ENCODE measurements around the gene SRP68.

SRP68 gene

DNA sequence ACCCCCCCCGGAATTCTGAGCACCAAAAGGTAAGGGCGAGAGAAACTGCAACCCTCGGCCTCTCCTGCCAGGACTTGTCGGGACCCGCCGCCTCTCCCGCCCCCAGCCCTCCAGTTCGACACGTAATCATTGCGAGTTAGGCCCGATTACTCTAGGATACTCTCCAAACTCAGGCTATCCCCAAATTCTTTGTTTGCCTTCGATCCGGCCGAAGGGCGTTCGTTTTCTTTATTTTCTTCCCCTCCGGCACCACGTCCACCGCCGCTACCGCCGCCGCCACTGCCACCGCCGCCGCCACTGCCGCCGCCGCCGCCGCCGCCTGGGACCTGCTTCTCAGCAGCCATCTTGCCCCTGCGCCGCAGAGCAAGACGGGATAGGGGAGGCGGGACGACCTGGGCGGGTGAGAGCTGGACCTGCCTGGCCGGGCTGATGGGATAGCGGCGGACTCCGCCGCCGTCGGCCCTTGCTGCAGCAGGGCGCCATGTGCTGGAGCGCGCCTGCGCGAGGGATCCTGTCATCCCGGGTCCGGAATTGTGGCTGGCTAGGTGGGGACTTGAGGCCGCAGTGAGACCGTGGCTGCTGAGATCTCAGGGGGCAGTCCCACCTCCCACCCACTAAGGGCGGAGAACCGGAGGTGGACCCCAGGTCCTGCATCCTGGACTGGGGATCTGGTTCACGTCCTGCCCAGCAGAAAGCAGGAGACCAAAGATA, at the start of gene SRP68:
Gene SRP68, minus strand, starts transcription at position 370 of the 711 bp plus-strand sequence. Its CDS starts 26 bp downstream, at position 344.
- peak; percentile 72 to 74 for DNase-seq

- no peak for DNase-seq
Measured at GRCh38 chr17:76121932-76122430, 49.7 kb upstream of the SRP68 start.

DNA sequence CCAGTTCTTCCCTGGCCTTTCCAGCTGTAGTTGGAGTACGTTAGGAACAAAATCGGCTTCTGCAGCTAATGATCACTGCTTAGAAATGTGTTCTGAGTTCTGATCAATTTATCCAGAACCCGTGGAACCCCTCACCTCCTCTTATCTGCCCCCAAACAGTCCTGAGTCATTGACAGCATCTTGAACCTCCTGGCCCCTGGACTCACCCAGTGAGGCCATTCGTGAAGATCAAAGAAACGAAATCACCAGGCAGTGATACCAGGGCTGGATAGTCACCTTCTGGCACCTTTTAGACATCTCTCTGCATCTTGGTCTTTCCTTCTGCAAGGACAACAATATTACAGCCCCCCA, 48.3 kb upstream of the SRP68 start:
- no peak for DNase-seq

DNA sequence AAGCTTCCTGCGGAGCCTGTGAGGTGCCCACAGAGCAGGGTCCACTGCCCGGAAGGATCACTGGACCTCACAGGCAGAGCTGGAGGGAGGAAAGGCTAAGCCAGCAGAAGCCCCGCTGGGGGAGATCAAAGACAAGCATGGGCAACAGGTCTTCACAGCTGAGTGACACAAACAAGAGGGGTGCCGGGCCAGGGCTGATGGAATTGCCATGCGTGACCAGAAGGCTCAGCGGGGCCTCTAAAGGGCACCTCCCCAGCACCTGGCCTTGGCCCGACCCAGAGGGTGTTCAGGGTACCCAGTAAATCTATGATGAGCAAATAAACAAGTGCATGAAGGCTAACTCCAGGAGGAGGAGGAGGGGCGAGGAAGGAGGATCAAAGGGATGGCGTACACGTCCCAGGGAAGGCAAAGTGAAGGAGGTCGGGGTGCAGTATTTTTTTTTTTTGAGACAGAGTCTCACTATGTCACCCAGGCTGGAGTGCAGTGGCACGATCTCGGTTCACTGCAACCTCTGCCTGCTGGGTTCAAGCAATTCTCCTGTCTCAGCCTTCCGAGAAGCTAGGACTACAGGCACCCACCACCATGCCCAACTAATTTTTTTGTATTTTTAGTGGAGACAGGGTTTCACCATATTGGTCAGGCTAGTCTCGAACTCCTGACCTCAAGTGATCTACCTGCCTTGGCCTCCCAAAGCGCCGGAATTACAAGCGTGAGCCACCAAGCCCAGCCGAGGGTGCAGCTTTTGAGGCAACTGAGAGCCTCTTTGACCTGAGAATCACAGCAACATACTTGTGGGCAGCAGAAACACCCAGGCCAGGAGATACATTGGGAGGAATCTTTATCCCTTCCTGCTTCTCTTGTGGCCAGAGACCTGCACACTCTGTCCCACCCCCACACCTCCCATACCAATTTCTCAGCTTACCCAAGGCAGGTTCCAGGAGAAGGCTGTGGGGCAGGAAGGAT, 47.4 kb upstream of the SRP68 start:
- no peak for DNase-seq

DNA sequence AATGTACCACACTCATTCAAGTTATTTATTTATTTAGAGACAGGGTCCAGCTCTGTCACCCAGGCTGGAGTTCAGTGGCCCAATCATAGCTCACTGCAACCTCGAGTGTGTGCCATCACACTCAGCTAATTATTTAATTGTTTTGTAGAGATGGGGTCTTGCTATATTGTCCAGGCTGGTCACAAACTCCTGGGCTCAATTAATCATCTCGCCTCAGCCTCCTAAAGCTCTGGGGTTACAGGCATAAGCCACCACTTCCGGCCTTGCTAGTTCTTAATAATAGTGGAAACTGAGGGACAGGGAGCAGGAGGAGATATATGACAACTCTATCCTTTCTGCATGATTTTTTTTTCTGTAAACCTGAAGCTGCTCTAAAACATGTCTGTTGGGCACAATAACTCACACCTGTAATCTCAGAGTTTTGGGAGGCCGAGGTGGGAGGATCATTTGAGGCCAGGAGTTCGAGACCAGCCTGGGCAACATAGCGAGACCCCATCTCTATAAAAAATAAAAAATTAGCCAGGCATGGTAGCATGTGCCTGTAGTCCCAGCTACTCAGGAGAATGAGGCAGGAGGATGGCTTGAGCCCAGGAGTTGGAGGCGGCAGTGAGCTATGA, 42.9 kb upstream of the SRP68 start:
- no peak for DNase-seq

- no peak for DNase-seq
Measured at GRCh38 chr17:76111956-76112355, 39.6 kb upstream of the SRP68 start.

DNA sequence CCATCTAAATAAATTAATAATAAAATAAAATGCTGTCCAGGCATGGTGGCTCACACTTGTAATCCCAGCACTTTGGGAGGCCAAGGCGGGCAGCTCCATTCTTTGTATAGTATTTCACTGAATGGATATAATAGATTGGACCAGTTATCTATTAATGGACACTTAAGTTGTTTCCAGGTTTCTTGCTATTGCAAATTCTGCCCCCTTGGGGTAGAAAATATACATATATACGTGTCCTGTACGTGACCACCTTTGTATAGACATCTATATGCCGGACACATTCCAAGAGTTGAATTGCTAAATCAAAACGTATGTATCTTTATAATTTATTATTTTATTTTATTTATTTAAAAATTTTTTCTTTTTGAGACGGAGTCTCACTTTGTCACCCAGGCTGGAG, 35.2 kb upstream of the SRP68 start:
- no peak for DNase-seq

DNA sequence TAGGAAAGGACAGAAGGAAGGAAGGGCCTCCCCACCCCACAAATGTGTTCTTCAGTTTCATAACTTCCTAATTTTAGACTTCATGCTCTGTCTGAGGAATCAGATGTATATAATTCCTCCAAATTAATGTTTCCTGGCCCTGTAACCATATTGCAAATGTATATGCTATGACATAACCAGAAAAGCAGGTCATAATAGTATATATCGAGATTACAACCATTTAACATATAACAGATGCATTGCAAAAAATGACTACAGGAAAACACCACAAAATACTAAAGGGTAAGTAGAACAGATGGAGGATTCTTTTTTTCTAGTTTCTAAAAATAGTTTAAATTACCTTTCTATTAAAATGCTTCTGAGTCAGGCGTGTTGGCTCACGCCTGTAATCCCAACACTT, 34.4 kb upstream of the SRP68 start:
- no peak for DNase-seq

GRCh38 chr17:76104896-76105231, 32.5 kb upstream of the SRP68 start:
- DNase-seq = no peak

- DNase-seq = no peak
Measured at GRCh38 chr17:76104140-76104895, 32.0 kb upstream of the SRP68 start.

- DNase-seq = peak in 1 of 2 experiments; percentile 51
Measured at GRCh38 chr17:76103274-76104139, 31.2 kb upstream of the SRP68 start, which contains the start of gene EXOC7. EXOC7 (minus strand) TSS chr17:76103787; CDS start chr17:76103692, 95 bp downstream.

GRCh38 chr17:76102944-76103273, 30.6 kb upstream of the SRP68 start:
- DNase-seq = no peak

GRCh38 chr17:76097716-76098295, 25.5 kb upstream of the SRP68 start:
- no peak for DNase-seq

DNA sequence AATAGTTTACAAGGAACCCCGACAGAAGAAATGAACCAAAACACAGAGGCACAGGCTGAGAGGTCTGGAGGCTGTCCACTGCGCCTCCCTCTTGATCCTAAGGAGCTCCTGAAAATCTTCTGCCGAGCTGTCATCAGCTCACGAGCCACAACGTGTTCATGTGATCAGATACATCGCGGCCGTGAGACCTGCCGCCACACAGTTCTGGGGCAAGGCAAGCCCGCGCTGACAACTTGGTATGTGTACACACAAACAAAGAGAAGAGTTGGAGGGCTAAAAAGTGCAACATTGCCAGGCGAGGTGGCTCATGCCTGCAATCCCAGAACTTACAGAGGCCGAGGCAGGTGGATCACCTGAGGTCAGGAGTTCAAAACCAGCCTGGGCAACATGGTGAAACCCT, 23.6 kb upstream of the SRP68 start:
- no peak for DNase-seq

- DNase-seq = no peak
Measured at GRCh38 chr17:76094046-76094445, 21.7 kb upstream of the SRP68 start.

GRCh38 chr17:76092526-76093413, 20.5 kb upstream of the SRP68 start:
- no peak for DNase-seq

- no peak for DNase-seq
Measured at GRCh38 chr17:76091526-76092286, 19.4 kb upstream of the SRP68 start.

DNA sequence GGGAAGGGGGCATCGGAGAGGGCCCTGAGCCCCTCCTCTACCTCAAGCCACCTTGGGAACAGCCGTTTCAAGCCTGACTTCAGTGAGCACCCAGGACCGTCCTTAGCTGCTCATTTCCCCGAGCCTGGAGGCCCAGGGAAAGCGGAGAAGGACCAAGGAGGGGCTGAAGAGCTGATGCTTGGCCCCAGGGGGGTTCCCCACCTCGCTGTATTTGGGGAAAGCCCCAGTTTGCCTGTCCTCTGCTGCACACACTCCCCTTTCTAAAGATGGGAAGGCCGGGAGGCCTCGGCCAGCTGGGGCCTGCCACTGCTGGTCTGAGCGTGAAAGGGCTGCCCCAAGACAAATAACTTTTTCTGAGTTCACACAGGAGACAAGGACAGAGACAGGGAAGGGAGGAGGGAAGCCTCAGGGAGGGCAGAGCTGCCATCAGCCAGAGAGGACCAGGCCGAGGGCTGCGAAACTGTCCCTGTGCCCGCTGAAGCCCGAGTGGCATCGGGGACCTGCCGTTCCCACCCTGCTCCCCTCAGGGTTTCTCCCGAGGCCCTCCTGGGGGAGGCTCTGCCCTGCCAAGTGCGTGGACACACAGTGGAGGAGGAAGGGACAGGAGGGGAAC, 18.3 kb upstream of the SRP68 start:
- DNase-seq = no peak
